ENCODE results near the gene GRM5.

GRCh38 chr11:88656283-88656682, 409.5 kb downstream of the GRM5 start:
- TF ChIP-seq CTCF (IDR thresholded peaks at IDR 0.05) (no peak), POLR2A (IDR thresholded peaks at IDR 0.05) (no peak)

All from vagina (tissue), 2 donors.